ENCODE measurements around the gene AURKAIP1. TPM values are rescaled to one million over a fixed set of nuclear protein-coding genes. Genes with fewer than 3 reads are reported as not detected.

Gene AURKAIP1
- total and polyA plus RNA-seq, 2 of the 13 experiments (the other 11 are each of a cell fraction or from before 2014, with no cell fraction given) = 69.5 to 175 TPM

DNA sequence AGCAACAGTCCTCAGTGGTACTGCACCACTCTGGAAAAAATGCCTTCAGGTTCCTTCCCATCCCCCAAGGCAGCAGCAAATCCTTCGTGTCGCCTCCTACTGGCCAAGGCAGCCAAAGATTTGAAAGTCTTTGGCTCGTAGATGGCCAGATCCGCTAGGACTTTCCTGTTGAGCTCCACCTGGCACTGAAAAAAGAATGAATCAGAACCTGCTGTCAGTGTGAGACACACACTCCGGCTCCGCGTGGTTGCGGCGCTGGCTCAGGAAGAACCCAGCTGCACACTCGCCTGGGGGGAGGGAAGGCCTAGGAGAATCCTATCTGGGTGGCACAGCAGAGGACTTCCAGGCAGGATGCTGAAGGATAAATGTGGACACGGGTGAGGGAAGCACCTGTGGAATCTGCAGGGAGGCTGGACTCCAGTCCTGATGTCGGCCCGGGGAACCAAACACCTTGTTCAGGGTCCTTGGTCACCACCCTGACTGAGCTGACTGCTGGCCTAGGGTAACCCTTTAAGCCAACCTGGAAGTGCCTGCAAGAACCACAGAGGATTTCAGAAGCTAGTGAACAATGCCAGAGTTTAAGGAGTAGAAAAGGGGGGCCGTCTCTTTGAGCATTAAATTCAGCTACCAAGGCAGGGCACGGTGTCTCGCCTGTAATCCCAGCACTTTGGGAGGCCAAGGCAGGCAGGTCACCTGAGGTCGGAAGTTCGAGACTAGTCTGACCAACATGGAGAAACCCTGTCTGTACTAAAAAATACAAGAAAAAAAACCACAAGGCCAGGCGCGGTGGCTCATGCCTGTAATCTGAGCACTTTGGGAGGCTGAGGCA, 27.3 kb upstream of the AURKAIP1 start (continued):
- TF ChIP-seq, protein P1, sequence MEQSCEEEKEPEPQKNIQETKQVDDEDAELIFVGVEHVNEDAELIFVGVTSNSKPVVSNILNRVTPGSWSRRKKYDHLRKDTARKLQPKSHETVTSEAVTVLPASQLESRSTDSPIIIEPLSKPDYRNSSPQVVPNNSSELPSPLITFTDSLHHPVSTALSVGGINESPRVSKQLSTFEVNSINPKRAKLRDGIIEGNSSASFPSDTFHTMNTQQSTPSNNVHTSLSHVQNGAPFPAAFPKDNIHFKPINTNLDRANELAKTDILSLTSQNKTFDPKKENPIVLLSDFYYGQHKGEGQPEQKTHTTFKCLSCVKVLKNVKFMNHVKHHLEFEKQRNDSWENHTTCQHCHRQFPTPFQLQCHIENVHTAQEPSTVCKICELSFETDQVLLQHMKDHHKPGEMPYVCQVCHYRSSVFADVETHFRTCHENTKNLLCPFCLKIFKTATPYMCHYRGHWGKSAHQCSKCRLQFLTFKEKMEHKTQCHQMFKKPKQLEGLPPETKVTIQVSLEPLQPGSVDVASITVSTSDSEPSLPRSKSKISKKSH (CRISPR knock-in tag; IDR thresholded peaks at IDR 0.05; ENCODE audit: borderline replicate concordance) = no peak
- TF ChIP-seq ZNF124 (CRISPR knock-in tag; IDR thresholded peaks at IDR 0.05) = 0 out of 2 replicates have a peak, but pooled peaks have one; percentile 44
- 0 out of 2 replicates have a peak, but pooled peaks have one; percentile 24 for TF ChIP-seq ZNF776 (CRISPR knock-in tag; IDR thresholded peaks at IDR 0.05)
- TF ChIP-seq TSC22D2 (CRISPR knock-in tag; IDR thresholded peaks at IDR 0.05; ENCODE audit: borderline replicate concordance) = no peak
- TF ChIP-seq, protein P2, sequence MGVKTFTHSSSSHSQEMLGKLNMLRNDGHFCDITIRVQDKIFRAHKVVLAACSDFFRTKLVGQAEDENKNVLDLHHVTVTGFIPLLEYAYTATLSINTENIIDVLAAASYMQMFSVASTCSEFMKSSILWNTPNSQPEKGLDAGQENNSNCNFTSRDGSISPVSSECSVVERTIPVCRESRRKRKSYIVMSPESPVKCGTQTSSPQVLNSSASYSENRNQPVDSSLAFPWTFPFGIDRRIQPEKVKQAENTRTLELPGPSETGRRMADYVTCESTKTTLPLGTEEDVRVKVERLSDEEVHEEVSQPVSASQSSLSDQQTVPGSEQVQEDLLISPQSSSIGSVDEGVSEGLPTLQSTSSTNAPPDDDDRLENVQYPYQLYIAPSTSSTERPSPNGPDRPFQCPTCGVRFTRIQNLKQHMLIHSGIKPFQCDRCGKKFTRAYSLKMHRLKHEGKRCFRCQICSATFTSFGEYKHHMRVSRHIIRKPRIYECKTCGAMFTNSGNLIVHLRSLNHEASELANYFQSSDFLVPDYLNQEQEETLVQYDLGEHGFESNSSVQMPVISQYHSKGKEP (CRISPR knock-in tag; IDR thresholded peaks at IDR 0.05) = no peak
- no peak for TF ChIP-seq SMAD3 (CRISPR knock-in tag; IDR thresholded peaks at IDR 0.05)
- no peak for TF ChIP-seq ZNF83 (CRISPR knock-in tag; IDR thresholded peaks at IDR 0.05; ENCODE audit: borderline replicate concordance)
- TF ChIP-seq JUN (CRISPR knock-in tag; IDR thresholded peaks at IDR 0.05) = no peak
- TF ChIP-seq PRMT3 (CRISPR knock-in tag; IDR thresholded peaks at IDR 0.05; ENCODE audit: borderline replicate concordance, low read depth) = no peak
- TF ChIP-seq, protein P3, sequence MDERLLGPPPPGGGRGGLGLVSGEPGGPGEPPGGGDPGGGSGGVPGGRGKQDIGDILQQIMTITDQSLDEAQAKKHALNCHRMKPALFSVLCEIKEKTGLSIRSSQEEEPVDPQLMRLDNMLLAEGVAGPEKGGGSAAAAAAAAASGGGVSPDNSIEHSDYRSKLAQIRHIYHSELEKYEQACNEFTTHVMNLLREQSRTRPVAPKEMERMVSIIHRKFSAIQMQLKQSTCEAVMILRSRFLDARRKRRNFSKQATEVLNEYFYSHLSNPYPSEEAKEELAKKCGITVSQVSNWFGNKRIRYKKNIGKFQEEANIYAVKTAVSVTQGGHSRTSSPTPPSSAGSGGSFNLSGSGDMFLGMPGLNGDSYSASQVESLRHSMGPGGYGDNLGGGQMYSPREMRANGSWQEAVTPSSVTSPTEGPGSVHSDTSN (CRISPR knock-in tag; IDR thresholded peaks at IDR 0.05) = no peak
- TF ChIP-seq ZNF263 (CRISPR knock-in tag; IDR thresholded peaks at IDR 0.05) = no peak
- TF ChIP-seq ZFP90 (CRISPR knock-in tag; IDR thresholded peaks at IDR 0.05; ENCODE audit: borderline replicate concordance) = no peak
- TF ChIP-seq EP300 (IDR thresholded peaks at IDR 0.05; ENCODE audit: low read depth in 2 of 2, low read length in 2 of 2) = no peak
- TF ChIP-seq EP300 (CRISPR knock-in tag; IDR thresholded peaks at IDR 0.05; ENCODE audit: borderline replicate concordance) = no peak
- 0 out of 2 replicates have a peak, but pooled peaks have one; percentile 45 for TF ChIP-seq ZBTB37 (CRISPR knock-in tag; IDR thresholded peaks at IDR 0.05)
- no peak for TF ChIP-seq ZKSCAN1 (IDR thresholded peaks at IDR 0.05; ENCODE audit: low read length)
- TF ChIP-seq ZFAT (CRISPR knock-in tag; conservative IDR thresholded peaks at IDR 0.05) = no peak
- no peak for TF ChIP-seq FOXJ3 (CRISPR knock-in tag; IDR thresholded peaks at IDR 0.05; ENCODE audit: borderline replicate concordance)
- TF ChIP-seq ZNF33B (CRISPR knock-in tag; IDR thresholded peaks at IDR 0.05) = no peak
- TF ChIP-seq, protein P4, sequence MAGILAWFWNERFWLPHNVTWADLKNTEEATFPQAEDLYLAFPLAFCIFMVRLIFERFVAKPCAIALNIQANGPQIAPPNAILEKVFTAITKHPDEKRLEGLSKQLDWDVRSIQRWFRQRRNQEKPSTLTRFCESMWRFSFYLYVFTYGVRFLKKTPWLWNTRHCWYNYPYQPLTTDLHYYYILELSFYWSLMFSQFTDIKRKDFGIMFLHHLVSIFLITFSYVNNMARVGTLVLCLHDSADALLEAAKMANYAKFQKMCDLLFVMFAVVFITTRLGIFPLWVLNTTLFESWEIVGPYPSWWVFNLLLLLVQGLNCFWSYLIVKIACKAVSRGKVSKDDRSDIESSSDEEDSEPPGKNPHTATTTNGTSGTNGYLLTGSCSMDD (CRISPR knock-in tag; IDR thresholded peaks at IDR 0.05) = no peak
- TF ChIP-seq, protein P5, sequence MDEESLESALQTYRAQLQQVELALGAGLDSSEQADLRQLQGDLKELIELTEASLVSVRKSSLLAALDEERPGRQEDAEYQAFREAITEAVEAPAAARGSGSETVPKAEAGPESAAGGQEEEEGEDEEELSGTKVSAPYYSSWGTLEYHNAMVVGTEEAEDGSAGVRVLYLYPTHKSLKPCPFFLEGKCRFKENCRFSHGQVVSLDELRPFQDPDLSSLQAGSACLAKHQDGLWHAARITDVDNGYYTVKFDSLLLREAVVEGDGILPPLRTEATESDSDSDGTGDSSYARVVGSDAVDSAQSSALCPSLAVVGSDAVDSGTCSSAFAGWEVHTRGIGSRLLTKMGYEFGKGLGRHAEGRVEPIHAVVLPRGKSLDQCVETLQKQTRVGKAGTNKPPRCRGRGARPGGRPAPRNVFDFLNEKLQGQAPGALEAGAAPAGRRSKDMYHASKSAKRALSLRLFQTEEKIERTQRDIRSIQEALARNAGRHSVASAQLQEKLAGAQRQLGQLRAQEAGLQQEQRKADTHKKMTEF (CRISPR knock-in tag; IDR thresholded peaks at IDR 0.05) = 0 out of 2 replicates have a peak, but pooled peaks have one; percentile 36
